GM19099 (cell line): Measurements from ENCODE around the gene CALN1.

Experiments used
- POLR2A ChIP-seq: IDR thresholded peaks from 3 replicates; pipeline ENCODE4 v1.6.1; 2011; ENCODE audit warnings: low read depth; ENCODE audit not compliant: insufficient read length; ENCODE audit errors: extremely low read depth

The CALN1 gene

GRCh38 chr7:72211175-72211574 is 201.0 kb downstream of the CALN1 start:
- no peak for TF ChIP-seq POLR2A

- no peak for TF ChIP-seq POLR2A
Measured at GRCh38 chr7:72196176-72196575, 216.0 kb downstream of the CALN1 start.

- TF ChIP-seq POLR2A: no peak
Measured at GRCh38 chr7:72190919-72191318, 221.2 kb downstream of the CALN1 start.

GRCh38 chr7:72190146-72190545 is 222.0 kb downstream of the CALN1 start:
- no peak for TF ChIP-seq POLR2A

GRCh38 chr7:72187179-72187578 is 225.0 kb downstream of the CALN1 start:
- TF ChIP-seq POLR2A: no peak

- TF ChIP-seq POLR2A: no peak
Measured at GRCh38 chr7:72183835-72184234, 228.3 kb downstream of the CALN1 start.

- no peak for TF ChIP-seq POLR2A
Measured at GRCh38 chr7:72182036-72182435, 230.1 kb downstream of the CALN1 start.

GRCh38 chr7:72176875-72177274 is 235.3 kb downstream of the CALN1 start:
- TF ChIP-seq POLR2A: no peak

GRCh38 chr7:72170475-72170874 is 241.7 kb downstream of the CALN1 start:
- TF ChIP-seq POLR2A: no peak

- TF ChIP-seq POLR2A: no peak
Measured at GRCh38 chr7:72163271-72163670, 248.9 kb downstream of the CALN1 start.

- TF ChIP-seq POLR2A: no peak
Measured at GRCh38 chr7:72161534-72161933, 250.6 kb downstream of the CALN1 start.

- no peak for TF ChIP-seq POLR2A
Measured at GRCh38 chr7:72159911-72160310, 252.2 kb downstream of the CALN1 start.

GRCh38 chr7:72156671-72157070 is 255.5 kb downstream of the CALN1 start:
- no peak for TF ChIP-seq POLR2A

- TF ChIP-seq POLR2A: no peak
Measured at GRCh38 chr7:72153132-72153512, 259.0 kb downstream of the CALN1 start.

- no peak for TF ChIP-seq POLR2A
Measured at GRCh38 chr7:72152161-72153131, 259.7 kb downstream of the CALN1 start.

GRCh38 chr7:72140566-72140965 is 271.6 kb downstream of the CALN1 start:
- no peak for TF ChIP-seq POLR2A
